GM12865 (cell line): ENCODE measurements around the gene ALDH5A1.

Experiments used
- DNase-seq: peaks from one replicate; pipeline ENCODE4 v3.0.0; 2010; ENCODE audit warnings: low read depth
- H3K4me3 ChIP-seq: 2 replicates; pipeline ENCODE4 v1.5.1; 2011; ENCODE audit warnings: mild to moderate bottlenecking, low read depth, low read length, control low read depth
- CTCF ChIP-seq: IDR thresholded peaks from 2 replicates; pipeline ENCODE4 v1.5.1; 2011; ENCODE audit warnings: low read length, control low read depth, low read depth, inconsistent platforms; ENCODE audit not compliant: insufficient read depth; ENCODE audit errors: missing control alignments

ALDH5A1 gene

GRCh38 chr6:24536466-24536865 lies 41.7 kb downstream of the ALDH5A1 start:
- H3K4me3 ChIP-seq = no peak overlapping the region
- no peak for DNase-seq
- no peak for TF ChIP-seq CTCF

- no peak for TF ChIP-seq CTCF
- DNase-seq = no peak
- no peak overlapping the region for H3K4me3 ChIP-seq
Observed at GRCh38 chr6:24537082-24537699, 42.4 kb downstream of the ALDH5A1 start.

GRCh38 chr6:24537771-24538385 lies 43.1 kb downstream of the ALDH5A1 start:
- H3K4me3 ChIP-seq = no peak overlapping the region
- no peak for DNase-seq
- no peak for TF ChIP-seq CTCF

- no peak for DNase-seq
- no peak for TF ChIP-seq CTCF
- no peak overlapping the region for H3K4me3 ChIP-seq
Observed at GRCh38 chr6:24539416-24539815, 44.6 kb downstream of the ALDH5A1 start.

- no peak for DNase-seq
- no peak for TF ChIP-seq CTCF
- no peak overlapping the region for H3K4me3 ChIP-seq
Observed at GRCh38 chr6:24540197-24540596, 45.4 kb downstream of the ALDH5A1 start.

GRCh38 chr6:24543683-24544082 lies 48.9 kb downstream of the ALDH5A1 start:
- TF ChIP-seq CTCF = no peak
- no peak overlapping the region for H3K4me3 ChIP-seq
- DNase-seq = no peak

- no peak for TF ChIP-seq CTCF
- no peak overlapping the region for H3K4me3 ChIP-seq
- DNase-seq = no peak
Observed at GRCh38 chr6:24545183-24545582, 50.4 kb downstream of the ALDH5A1 start.
